ENCODE measurements around the gene SSH3. TPM values are rescaled to one million over a fixed set of nuclear protein-coding genes. Genes with fewer than 3 reads are reported as not detected.

Gene SSH3
- total RNA-seq, 4 donors from 2014 or later = 55.9 to 128 (median 99.9) TPM

DNA sequence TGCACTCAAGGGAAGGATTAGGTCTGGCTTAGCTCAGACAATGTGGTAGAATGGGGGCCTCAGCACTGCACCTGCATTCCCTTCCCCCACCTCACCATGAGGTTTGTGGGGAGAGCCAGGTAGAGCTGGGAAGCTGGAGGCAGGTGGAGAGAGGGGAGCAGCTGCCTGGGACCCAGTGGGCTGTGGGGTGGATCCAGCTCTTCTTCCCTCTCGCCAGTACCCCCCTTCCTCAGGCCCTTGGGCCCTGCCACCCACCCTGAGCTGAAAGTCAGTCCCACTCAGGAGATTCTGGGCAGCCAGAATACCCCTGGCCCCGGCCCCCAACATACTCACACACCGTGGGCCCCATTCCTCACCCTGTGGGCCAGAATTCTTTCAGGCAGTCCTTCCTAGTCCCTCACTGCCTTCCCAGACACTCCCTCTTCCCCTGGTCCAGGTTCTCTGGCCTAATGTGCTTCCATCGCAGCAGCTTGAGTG is 53.1 kb downstream of the SSH3 start:
- H3K36me3 ChIP-seq = no peaks in the 10 kb centered on the region
- peak overlapping the region; percentile 98 to 100 (median 99) for H3K27ac ChIP-seq
- DNase-seq = no peak
- peaks cover 9 to 50% (median 46%) of the 10 kb centered on the region in 4 donors for H3K4me1 ChIP-seq
- no peaks in the 10 kb centered on the region for H3K9me3 ChIP-seq
- no peak for TF ChIP-seq POLR2A (IDR thresholded peaks at IDR 0.05)
- TF ChIP-seq, protein P1, sequence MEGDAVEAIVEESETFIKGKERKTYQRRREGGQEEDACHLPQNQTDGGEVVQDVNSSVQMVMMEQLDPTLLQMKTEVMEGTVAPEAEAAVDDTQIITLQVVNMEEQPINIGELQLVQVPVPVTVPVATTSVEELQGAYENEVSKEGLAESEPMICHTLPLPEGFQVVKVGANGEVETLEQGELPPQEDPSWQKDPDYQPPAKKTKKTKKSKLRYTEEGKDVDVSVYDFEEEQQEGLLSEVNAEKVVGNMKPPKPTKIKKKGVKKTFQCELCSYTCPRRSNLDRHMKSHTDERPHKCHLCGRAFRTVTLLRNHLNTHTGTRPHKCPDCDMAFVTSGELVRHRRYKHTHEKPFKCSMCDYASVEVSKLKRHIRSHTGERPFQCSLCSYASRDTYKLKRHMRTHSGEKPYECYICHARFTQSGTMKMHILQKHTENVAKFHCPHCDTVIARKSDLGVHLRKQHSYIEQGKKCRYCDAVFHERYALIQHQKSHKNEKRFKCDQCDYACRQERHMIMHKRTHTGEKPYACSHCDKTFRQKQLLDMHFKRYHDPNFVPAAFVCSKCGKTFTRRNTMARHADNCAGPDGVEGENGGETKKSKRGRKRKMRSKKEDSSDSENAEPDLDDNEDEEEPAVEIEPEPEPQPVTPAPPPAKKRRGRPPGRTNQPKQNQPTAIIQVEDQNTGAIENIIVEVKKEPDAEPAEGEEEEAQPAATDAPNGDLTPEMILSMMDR (IDR thresholded peaks at IDR 0.05) = no peak
- peak overlapping the region in 2 of 4 donors; percentile 33 to 39 for H3K4me3 ChIP-seq
- H3K27me3 ChIP-seq = no peaks in the 10 kb centered on the region

DNA sequence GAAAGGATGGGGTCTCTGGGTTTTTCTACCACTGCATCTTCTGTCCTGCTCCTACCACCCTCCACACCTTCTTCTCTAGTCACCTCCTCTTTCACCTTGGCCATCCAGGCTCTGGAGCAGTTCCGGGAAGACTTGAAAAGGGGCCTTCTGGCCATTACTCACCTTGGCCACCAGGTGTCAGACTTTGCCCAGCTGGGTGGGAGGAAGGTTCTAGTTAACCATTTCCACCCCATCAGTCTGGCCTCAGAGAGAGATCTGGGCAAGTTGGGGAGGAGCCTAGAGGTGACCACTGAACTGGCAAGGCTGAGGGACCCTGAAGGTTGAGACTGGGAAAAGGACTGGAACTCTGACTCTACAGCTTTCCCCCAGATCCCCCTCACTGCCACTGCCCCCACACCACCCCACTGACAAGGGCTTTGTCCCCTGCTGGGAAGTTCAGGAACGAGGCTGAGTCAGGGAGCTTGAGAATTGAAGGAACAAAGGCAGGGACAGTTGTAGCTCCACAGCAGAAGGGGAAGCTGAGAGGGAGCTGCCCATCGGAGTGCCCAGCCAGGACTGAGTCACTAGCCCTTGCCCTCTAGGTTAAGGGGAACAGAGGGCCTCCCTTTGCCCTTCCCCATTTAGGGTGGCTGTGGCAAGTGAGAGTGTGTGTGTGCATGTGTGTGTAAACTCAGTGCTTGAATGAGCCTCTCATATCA is 53.7 kb downstream of the SSH3 start:
- H3K36me3 ChIP-seq = no peaks in the 10 kb centered on the region
- H3K4me3 ChIP-seq = peak overlapping the region in 2 of 4 donors; percentile 33 to 39
- peaks cover 9 to 44% (median 41%) of the 10 kb centered on the region in 4 donors for H3K4me1 ChIP-seq

DNA sequence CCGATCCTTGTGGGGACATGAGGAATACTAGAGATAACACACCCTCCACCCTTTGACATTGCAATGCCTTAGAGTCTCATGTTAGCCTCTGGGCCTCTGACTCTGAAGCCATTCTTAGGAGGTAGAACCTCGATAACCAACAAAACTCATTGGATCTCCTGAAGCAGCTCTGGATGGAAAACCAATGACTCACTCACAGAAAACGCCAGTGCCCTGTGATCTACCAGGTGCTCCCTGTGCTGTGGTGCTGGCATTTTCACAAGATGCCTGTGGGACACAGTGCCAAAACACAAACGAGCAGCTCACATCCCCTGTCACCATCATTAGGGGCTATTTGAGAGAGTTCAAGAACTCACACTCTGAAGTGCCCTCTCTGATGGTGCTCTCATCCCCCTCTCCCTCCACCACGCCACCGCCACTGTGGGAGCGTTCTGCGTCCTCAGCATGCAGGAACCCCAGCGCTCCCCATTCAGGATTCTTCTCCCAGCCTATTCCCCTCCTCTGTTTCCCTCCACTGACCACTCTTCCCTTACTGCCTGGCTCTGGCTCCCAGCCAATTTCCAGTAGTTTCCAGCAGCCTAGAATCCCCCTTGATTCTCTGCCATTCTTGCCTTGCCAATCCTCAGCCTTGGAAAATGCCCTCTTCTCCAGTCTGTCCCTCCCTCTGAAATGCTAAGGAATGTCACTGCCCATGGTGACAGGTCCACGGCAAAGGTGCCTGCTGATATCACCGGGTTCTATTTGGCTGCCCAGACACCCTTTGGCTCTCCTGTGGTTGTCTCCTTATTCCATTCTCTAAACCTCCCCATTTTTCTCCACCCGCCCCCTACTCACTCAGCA is 54.7 kb downstream of the SSH3 start:
- TF ChIP-seq POLR2A (IDR thresholded peaks at IDR 0.05) = no peak
- TF ChIP-seq, protein P1 (IDR thresholded peaks at IDR 0.05) = no peak
- Histone ChIP-seq H3K4me3 (no peak overlapping the region), H3K27ac (no peak overlapping the region), H3K27me3 (no peaks in the 10 kb centered on the region), H3K36me3 (no peaks in the 10 kb centered on the region), H3K4me1 (peaks cover 9 to 38% (median 34%) of the 10 kb centered on the region in 4 donors), H3K9me3 (no peaks in the 10 kb centered on the region)
- no peak for DNase-seq

More for the DNA sequence above, 53.7 kb downstream of the SSH3 start:
- Histone ChIP-seq H3K27me3 (no peaks in the 10 kb centered on the region), H3K9me3 (no peaks in the 10 kb centered on the region), H3K27ac (peak overlapping the region; percentile 98 to 100 (median 99))
- DNase-seq = peak; percentile 53 to 85 (median 73)
- TF ChIP-seq POLR2A (IDR thresholded peaks at IDR 0.05) = peak; percentile 53 to 89
- TF ChIP-seq, protein P1 (IDR thresholded peaks at IDR 0.05) = peak; percentile 95 to 98 (median 96)

Small RNA genes lying within 50 kb of the gene (small RNA-seq; reads per million reads assigned to genes)
- gene RN7SKP239 = 0 reads per million in 2 donors

Other genes starting within 250 kb of the SSH3 start
- gene RHOD, start 246.7 kb upstream of the SSH3 start, total RNA-seq = 10 to 100 TPM in 3 of 4 donors, 1 to 10 TPM in 1; 9.9 to 26.3 (median 21.2) TPM
- 100 to 1,000 TPM in 2 of 4 donors, 10 to 100 TPM in 2; 76.7 to 225 (median 105) TPM for gene KDM2A, start 184.3 kb upstream of the SSH3 start, total RNA-seq
- gene GRK2, start 37.1 kb upstream of the SSH3 start, total RNA-seq = 100 to 1,000 TPM; 103 to 276 (median 163) TPM
- gene ANKRD13D, start 14.2 kb upstream of the SSH3 start, total RNA-seq = 10 to 100 TPM; 25.4 to 97.4 (median 41.5) TPM
- 100 to 1,000 TPM in 3 of 4 donors, 10 to 100 TPM in 1; 74.3 to 329 (median 272) TPM for gene POLD4, start 50.0 kb downstream of the SSH3 start, total RNA-seq
- 10 to 100 TPM in 2 of 4 donors, 1 to 10 TPM in 2; 1.2 to 14.9 (median 7.5) TPM for gene CLCF1, start 70.1 kb downstream of the SSH3 start, total RNA-seq
- gene RAD9A, start 88.5 kb downstream of the SSH3 start, total RNA-seq = 10 to 100 TPM; 37.0 to 73.4 (median 61.6) TPM
- 100 to 1,000 TPM; 156 to 213 (median 177) TPM for gene PPP1CA, start 98.3 kb downstream of the SSH3 start, total RNA-seq
- gene TBC1D10C, start 100.6 kb downstream of the SSH3 start, total RNA-seq = 10 to 100 TPM in 2 of 4 donors, 1 to 10 TPM in 2; 5.6 to 53.6 (median 9.3) TPM
- gene CARNS1, start 112.1 kb downstream of the SSH3 start, total RNA-seq = 1 to 10 TPM in 1 of 4 donors, under 1 TPM in 2, not detected in 1; 0.54 to 1.2 (median 0.83) TPM
- 10 to 100 TPM; 58.0 to 88.3 (median 63.5) TPM for gene RPS6KB2, start 125.0 kb downstream of the SSH3 start, total RNA-seq
- gene PTPRCAP, start 134.2 kb downstream of the SSH3 start, total RNA-seq = 10 to 100 TPM; 17.3 to 56.9 (median 21.7) TPM
- gene CORO1B, start 139.9 kb downstream of the SSH3 start, total RNA-seq = 100 to 1,000 TPM in 3 of 4 donors, 10 to 100 TPM in 1; 68.5 to 161 (median 138) TPM
- not detected for gene GPR152, start 149.2 kb downstream of the SSH3 start, total RNA-seq
- gene CABP4, start 151.8 kb downstream of the SSH3 start, total RNA-seq = 1 to 10 TPM in 1 of 4 donors, under 1 TPM in 2, not detected in 1; 0.85 to 3.3 (median 0.94) TPM
- gene TMEM134, start 165.7 kb downstream of the SSH3 start, total RNA-seq = 100 to 1,000 TPM in 1 of 4 donors, 10 to 100 TPM in 3; 80.0 to 126 (median 86.1) TPM
- 10 to 100 TPM; 39.9 to 75.9 (median 58.4) TPM for gene AIP, start 179.5 kb downstream of the SSH3 start, total RNA-seq
- 100 to 1,000 TPM in 3 of 4 donors, 10 to 100 TPM in 1; 94.4 to 126 (median 109) TPM for gene PITPNM1, start 201.8 kb downstream of the SSH3 start, total RNA-seq
- 10 to 100 TPM; 60.4 to 97.7 (median 77.2) TPM for gene CDK2AP2, start 204.6 kb downstream of the SSH3 start, total RNA-seq
- not detected for gene CABP2, start 219.9 kb downstream of the SSH3 start, total RNA-seq